A673 (cell line): ENCODE results near the gene PPIC. TPM values are rescaled to one million over a fixed set of nuclear protein-coding genes. Genes with fewer than 3 reads are reported as not detected.

Experiments
- BruUV-seq: library from RNA; stranded (reverse); fragments of 400-500 nt; replicated peaks from 2 replicates; lab custom pipeline; 2021; lab: Mats Ljungman, UMichigan
- CTCF ChIA-PET: fragments of 300-600 bp; sonication (Branson Sonifier 250); formaldehyde crosslinking; loops from one replicate; lab custom pipeline; 2022; ENCODE audit warnings: antibody characterized with exemption; lab: Charles Lee
- POLR2A ChIA-PET: fragments of 300-600 bp; sonication (Branson Sonifier 250); formaldehyde crosslinking; loops from one replicate; lab custom pipeline; 2022; ENCODE audit warnings: antibody characterized with exemption; ENCODE audit not compliant: low non-redundant PET; lab: Charles Lee
- DNase-seq: peaks from one replicate; pipeline ENCODE4 v3.0.0-alpha.2; 2015; ENCODE audit warnings: low spot score
- H3K27ac ChIP-seq: fragments of 200-600 bp; sonication (generic); 2 replicates; pipeline ENCODE4 v1.5.1; 2016; ENCODE audit warnings: mixed run types, low read depth, mild to moderate bottlenecking, mixed read lengths, antibody characterized with exemption, low read length; ENCODE audit not compliant: poor library complexity, severe bottlenecking
- H3K27me3 ChIP-seq: fragments of 200-600 bp; sonication (generic); replicated peaks from 2 replicates; pipeline ENCODE4 v1.6.1; 2017; ENCODE audit warnings: mixed run types, low read depth, mild to moderate bottlenecking, mixed read lengths, antibody characterized with exemption, low read length; ENCODE audit not compliant: insufficient read depth, poor library complexity
- H3K36me3 ChIP-seq: fragments of 200-600 bp; sonication (generic); 2 replicates; pipeline ENCODE4 v1.6.1; 2016; ENCODE audit warnings: mixed run types, mild to moderate bottlenecking, mixed read lengths, antibody characterized with exemption, low read length; ENCODE audit not compliant: insufficient read depth, poor library complexity, severe bottlenecking
- H3K4me1 ChIP-seq: fragments of 200-600 bp; sonication (generic); 2 replicates; pipeline ENCODE4 v1.6.1; 2017; ENCODE audit warnings: mixed run types, mild to moderate bottlenecking, mixed read lengths, antibody characterized with exemption, low read length; ENCODE audit not compliant: insufficient read depth, poor library complexity, severe bottlenecking
- H3K4me3 ChIP-seq: fragments of 200-600 bp; sonication (generic); 2 replicates; pipeline ENCODE4 v1.5.1; 2016; ENCODE audit warnings: low read depth, mixed run types, mild to moderate bottlenecking, mixed read lengths, low read length; ENCODE audit not compliant: poor library complexity, severe bottlenecking
- H3K9me3 ChIP-seq: fragments of 200-600 bp; sonication (generic); 2 replicates; pipeline ENCODE4 v1.6.1; 2016; ENCODE audit warnings: mixed run types, low read depth, mild to moderate bottlenecking, mixed read lengths, antibody characterized with exemption, low read length; ENCODE audit not compliant: poor library complexity, severe bottlenecking
- EZH2 ChIP-seq: fragments of 200-600 bp; sonication (generic); IDR thresholded peaks from 2 replicates; pipeline ENCODE4 v1.6.1; 2017; ENCODE audit warnings: borderline replicate concordance, low read depth, mild to moderate bottlenecking, mixed read lengths, antibody characterized with exemption, low read length; ENCODE audit not compliant: poor library complexity, severe bottlenecking
- intact Hi-C: fragments of 100-400 bp; cut with micrococcal nuclease; formaldehyde crosslinking; loops from one replicate; pipeline ENCODE4 v1.10.0; 2022; ENCODE audit not compliant: unreplicated experiment
- total RNA-seq: library from RNA; stranded (reverse); gene quantifications from 2 replicates; pipeline ENCODE4 v1.2.3, GENCODE V29; 2021
- TF ChIP-seq, protein P1 (sequence below): fragments of 300-800, 200-600 bp; sonication (generic); conservative IDR thresholded peaks from 2 replicates; pipeline ENCODE4 v1.5.1; 2017; ENCODE audit warnings: low read depth, mild to moderate bottlenecking, antibody characterized with exemption, low read length, moderate library complexity, mixed read lengths

Gene PPIC
- total RNA-seq, 1 experiment from 2014 or later, result not detected

DNA sequence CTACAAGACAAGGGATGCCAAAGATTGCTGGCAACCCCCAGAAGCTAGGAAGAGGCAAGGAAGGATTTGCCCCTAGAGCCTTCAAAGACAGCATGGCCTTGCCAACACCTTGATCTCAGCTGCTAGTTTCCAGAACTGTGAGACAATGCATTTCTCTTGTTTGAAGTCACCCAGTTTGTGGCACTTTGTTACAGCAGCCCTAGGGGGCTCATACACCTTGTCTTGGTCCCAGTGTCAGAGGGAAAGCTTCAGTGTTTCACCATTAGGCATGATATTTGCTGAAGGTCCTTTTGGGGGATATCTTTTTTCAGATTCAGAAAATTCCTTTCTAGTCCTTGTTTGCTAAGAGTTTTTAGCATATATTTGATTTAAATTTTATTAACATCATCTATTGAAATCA lies 3.1 kb upstream of the PPIC start:
- intact Hi-C loops, result no loop called here
- Histone ChIP-seq H3K36me3 (no peaks in the 10 kb centered on the region), H3K4me1 (peaks cover 7% of the 10 kb centered on the region), H3K9me3 (no peaks in the 10 kb centered on the region), H3K27me3 (peaks cover 89% of the 10 kb centered on the region), H3K27ac (no peak overlapping the region), H3K4me3 (no peak overlapping the region)
- ChIA-PET CTCF (no interaction called here), POLR2A (no interaction called here)
- DNase-seq, result no peak
- TF ChIP-seq EZH2, result no peak
- TF ChIP-seq, protein P1, sequence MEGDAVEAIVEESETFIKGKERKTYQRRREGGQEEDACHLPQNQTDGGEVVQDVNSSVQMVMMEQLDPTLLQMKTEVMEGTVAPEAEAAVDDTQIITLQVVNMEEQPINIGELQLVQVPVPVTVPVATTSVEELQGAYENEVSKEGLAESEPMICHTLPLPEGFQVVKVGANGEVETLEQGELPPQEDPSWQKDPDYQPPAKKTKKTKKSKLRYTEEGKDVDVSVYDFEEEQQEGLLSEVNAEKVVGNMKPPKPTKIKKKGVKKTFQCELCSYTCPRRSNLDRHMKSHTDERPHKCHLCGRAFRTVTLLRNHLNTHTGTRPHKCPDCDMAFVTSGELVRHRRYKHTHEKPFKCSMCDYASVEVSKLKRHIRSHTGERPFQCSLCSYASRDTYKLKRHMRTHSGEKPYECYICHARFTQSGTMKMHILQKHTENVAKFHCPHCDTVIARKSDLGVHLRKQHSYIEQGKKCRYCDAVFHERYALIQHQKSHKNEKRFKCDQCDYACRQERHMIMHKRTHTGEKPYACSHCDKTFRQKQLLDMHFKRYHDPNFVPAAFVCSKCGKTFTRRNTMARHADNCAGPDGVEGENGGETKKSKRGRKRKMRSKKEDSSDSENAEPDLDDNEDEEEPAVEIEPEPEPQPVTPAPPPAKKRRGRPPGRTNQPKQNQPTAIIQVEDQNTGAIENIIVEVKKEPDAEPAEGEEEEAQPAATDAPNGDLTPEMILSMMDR, result no peak
- no TSS peak for BruUV-seq

DNA sequence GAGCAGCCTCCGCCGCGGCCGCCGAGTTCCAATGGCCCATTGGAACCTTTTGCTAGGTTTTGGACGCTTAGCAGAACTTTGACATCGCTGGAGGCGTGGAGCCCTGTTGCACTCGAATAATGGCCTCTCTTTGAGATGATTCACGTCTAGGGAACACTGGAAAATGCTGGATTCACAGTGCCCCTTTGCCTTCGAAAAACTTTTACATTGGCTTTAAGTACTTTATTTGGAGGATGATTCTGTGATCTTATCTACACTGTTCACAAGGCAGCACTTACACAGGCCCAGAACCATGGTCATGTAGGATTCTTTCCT lies 536 bp upstream of the PPIC start:
- Histone ChIP-seq H3K27me3 (peaks cover 78% of the 10 kb centered on the region), H3K9me3 (no peaks in the 10 kb centered on the region), H3K36me3 (no peaks in the 10 kb centered on the region), H3K27ac (no peak overlapping the region), H3K4me3 (peak overlapping the region; percentile 60), H3K4me1 (peaks cover 7% of the 10 kb centered on the region)
- DNase-seq, result no peak
- TF ChIP-seq, protein P1, result no peak
- no peak for TF ChIP-seq EZH2
- intact Hi-C loops, result no loop called here
- ChIA-PET POLR2A (no interaction called here), CTCF (no interaction called here)
- no TSS peak for BruUV-seq

DNA sequence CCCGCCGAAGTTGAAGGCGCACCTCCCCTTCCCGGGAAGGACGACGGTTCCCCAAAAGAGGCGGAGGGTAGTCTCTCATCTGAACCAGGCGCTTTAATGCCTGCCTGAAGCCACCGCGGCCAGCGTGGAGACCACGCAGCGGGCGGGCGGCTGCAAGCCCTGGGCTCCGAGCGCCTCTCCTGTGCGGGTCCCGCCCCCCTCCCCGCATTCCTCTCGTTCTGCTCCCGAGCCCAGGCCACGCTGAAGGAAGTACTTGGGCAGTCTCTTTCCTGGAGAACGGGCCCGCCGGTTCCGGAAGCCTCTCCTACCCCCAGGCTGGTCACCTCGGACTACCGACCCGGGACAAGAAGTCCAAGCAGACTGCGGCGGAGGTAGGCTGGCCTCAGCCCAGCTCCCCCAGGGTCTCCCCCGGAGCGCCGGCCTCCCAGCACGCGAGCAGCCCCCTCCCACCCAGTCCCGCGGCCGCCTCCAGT lies 571 bp downstream of the PPIC start:
- Histone ChIP-seq H3K27ac (no peak overlapping the region), H3K36me3 (no peaks in the 10 kb centered on the region), H3K4me1 (peaks cover 7% of the 10 kb centered on the region), H3K9me3 (no peaks in the 10 kb centered on the region), H3K27me3 (peaks cover 71% of the 10 kb centered on the region), H3K4me3 (peak overlapping the region; percentile 60)
- TF ChIP-seq, protein P1, result no peak
- TF ChIP-seq EZH2, result no peak
- DNase-seq, result peak; percentile 19
- ChIA-PET POLR2A (no interaction called here), CTCF (no interaction called here)
- BruUV-seq, result no TSS peak
- intact Hi-C loops, result no loop called here
